IMR-90 (cell line): ENCODE measurements around the gene PTGDR. TPM values are rescaled to one million over a fixed set of nuclear protein-coding genes. Genes with fewer than 3 reads are reported as not detected.
A peak's percentile ranks its signal among the peaks of the same experiment; 100 is the strongest.

Experiments
- ATAC-seq: fragments of 200-7000 bp; cut with Tn5 transposase; 2 replicates; pipeline ENCODE4 v1.9.1; 2020; ENCODE audit warnings: low read depth, mild to moderate bottlenecking, moderate library complexity
- BruUV-seq: library from RNA; stranded (reverse); fragments of 400-500 nt; replicated peaks from 2 replicates; lab custom pipeline; 2021; lab: Mats Ljungman, UMichigan
- CTCF ChIA-PET: fragments of 300-600 bp; formaldehyde crosslinking; extraction: SDS; loops from one replicate; lab custom pipeline; 2021; ENCODE audit warnings: antibody characterized with exemption; lab: Yijun Ruan, JAX
- POLR2A ChIA-PET: fragments of 300-600 bp; sonication (Branson Sonifier 250); formaldehyde crosslinking; loops from one replicate; lab custom pipeline; 2022; ENCODE audit warnings: antibody characterized with exemption; ENCODE audit not compliant: unreplicated experiment; lab: Charles Lee
- DNase-seq: peaks from one replicate; pipeline ENCODE4 v3.0.0; 2013
- H2AFZ ChIP-seq: replicated peaks from 2 replicates; pipeline ENCODE3; 2013; ENCODE audit warnings: low read length, mild to moderate bottlenecking; ENCODE audit not compliant: poor library complexity
- H2AK5ac ChIP-seq: 2 replicates; pipeline ENCODE4 v1.6.1; 2013; ENCODE audit warnings: low read depth, low read length, inconsistent platforms
- H2AK9ac ChIP-seq: replicated peaks from 2 replicates; pipeline ENCODE3; 2013; ENCODE audit warnings: mild to moderate bottlenecking, low read depth, low read length, moderate library complexity; ENCODE audit not compliant: poor library complexity
- H2BK120ac ChIP-seq: 2 replicates; pipeline ENCODE4 v1.6.1; 2013; ENCODE audit warnings: low read depth, low read length, inconsistent platforms
- H2BK15ac ChIP-seq: 3 replicates; pipeline ENCODE4 v1.6.1; 2013; ENCODE audit warnings: low read depth, low read length, inconsistent platforms
- H2BK20ac ChIP-seq: 2 replicates; pipeline ENCODE4 v1.6.1; 2013; ENCODE audit warnings: low read depth, mild to moderate bottlenecking, inconsistent platforms, low read length, moderate library complexity
- H2BK5ac ChIP-seq: 2 replicates; pipeline ENCODE4 v1.6.1; 2013; ENCODE audit warnings: mild to moderate bottlenecking, low read depth, low read length, inconsistent platforms; ENCODE audit not compliant: poor library complexity, severe bottlenecking
- H3K14ac ChIP-seq: replicated peaks from 2 replicates; pipeline ENCODE4 v1.6.1; 2013; ENCODE audit warnings: low read depth, low read length, inconsistent platforms
- H3K18ac ChIP-seq: 2 replicates; pipeline ENCODE4 v1.6.1; 2013; ENCODE audit warnings: low read depth, low read length, control low read depth
- H3K23ac ChIP-seq: 2 replicates; pipeline ENCODE4 v1.6.1; 2013; ENCODE audit warnings: low read depth, low read length, inconsistent platforms
- H3K27ac ChIP-seq: 2 replicates; pipeline ENCODE4 v1.5.1; 2013; ENCODE audit warnings: mild to moderate bottlenecking, control low read depth, low read length; ENCODE audit not compliant: insufficient read depth
- H3K27me3 ChIP-seq: 2 replicates; pipeline ENCODE4 v1.6.1; 2013; ENCODE audit warnings: low read length; ENCODE audit not compliant: control insufficient read depth, insufficient read depth
- H3K36me3 ChIP-seq: 2 replicates; pipeline ENCODE4 v1.6.1; 2013; ENCODE audit warnings: low read length, mixed read lengths; ENCODE audit not compliant: control insufficient read depth, insufficient read depth
- H3K4ac ChIP-seq: 2 replicates; pipeline ENCODE4 v1.6.1; 2013; ENCODE audit warnings: low read depth, low read length, inconsistent platforms
- H3K4me1 ChIP-seq: 2 replicates; pipeline ENCODE4 v1.6.1; 2013; ENCODE audit warnings: low read length, mixed read lengths; ENCODE audit not compliant: control insufficient read depth, insufficient read depth
- H3K4me2 ChIP-seq: 2 replicates; pipeline ENCODE4 v1.6.1; 2013; ENCODE audit warnings: low read depth, mild to moderate bottlenecking, control low read depth, low read length, moderate library complexity
- H3K4me3 ChIP-seq: 2 replicates; pipeline ENCODE4 v1.5.1; 2013; ENCODE audit warnings: low read depth, mild to moderate bottlenecking, control low read depth, low read length, moderate library complexity; ENCODE audit not compliant: insufficient read depth
- H3K56ac ChIP-seq: 2 replicates; pipeline ENCODE4 v1.6.1; 2013; ENCODE audit warnings: low read length, inconsistent platforms; ENCODE audit not compliant: insufficient read depth; ENCODE audit errors: extremely low read depth
- H3K79me1 ChIP-seq, 2 experiments: 2 replicates each; pipeline ENCODE4 v1.6.1; 2013; ENCODE audit warnings: low read length in 2 of 2, inconsistent platforms in 1 of 2, low read depth in 1 of 2
- H3K9ac ChIP-seq: 2 replicates; pipeline ENCODE4 v1.6.1; 2013; ENCODE audit warnings: low read depth, low read length, control low read depth
- H3K9me1 ChIP-seq: 2 replicates; pipeline ENCODE4 v1.6.1; 2013; ENCODE audit warnings: low read length, inconsistent platforms; ENCODE audit not compliant: insufficient read depth
- H3K9me3 ChIP-seq: 2 replicates; pipeline ENCODE4 v1.6.1; 2013; ENCODE audit warnings: low read length; ENCODE audit not compliant: control insufficient read depth, insufficient read depth
- H4K20me1 ChIP-seq: 2 replicates; pipeline ENCODE4 v1.6.1; 2013; ENCODE audit warnings: low read length, inconsistent platforms; ENCODE audit not compliant: insufficient read depth
- H4K5ac ChIP-seq: 2 replicates; pipeline ENCODE4 v1.6.1; 2013; ENCODE audit warnings: mild to moderate bottlenecking, low read depth, low read length, control low read depth
- H4K8ac ChIP-seq, 2 experiments: 2 replicates each; pipeline ENCODE4 v1.6.1; 2013; ENCODE audit warnings: low read depth in 2 of 2, low read length in 2 of 2, control low read depth in 1 of 2, inconsistent platforms in 1 of 2
- H4K91ac ChIP-seq: 2 replicates; pipeline ENCODE4 v1.6.1; 2013; ENCODE audit warnings: low read depth, low read length, inconsistent platforms; ENCODE audit not compliant: insufficient read depth
- BHLHE40 ChIP-seq: fragments of 150-350 bp; IDR thresholded peaks from 2 replicates; pipeline ENCODE4 v1.6.1; 2016; ENCODE audit warnings: mild to moderate bottlenecking, low read depth, low read length
- CEBPB ChIP-seq: IDR thresholded peaks from 2 replicates; pipeline ENCODE4 v1.6.1; 2012; ENCODE audit warnings: low read depth, low read length, improper control_type of control experiment
- CHD1 ChIP-seq: IDR thresholded peaks from 2 replicates; pipeline ENCODE4 v1.6.1; 2012; ENCODE audit warnings: low read depth, low read length, improper control_type of control experiment
- CTCF ChIP-seq: conservative IDR thresholded peaks from 2 replicates; pipeline ENCODE4 v1.5.1; 2012; ENCODE audit warnings: mild to moderate bottlenecking, low read depth, low read length, improper control_type of control experiment
- ELK1 ChIP-seq: fragments of 150-350 bp; IDR thresholded peaks from 2 replicates; pipeline ENCODE4 v1.6.1; 2016; ENCODE audit warnings: low read depth, mild to moderate bottlenecking, low read length, moderate library complexity, borderline replicate concordance
- FOS ChIP-seq: fragments of 150-350 bp; IDR thresholded peaks from 2 replicates; pipeline ENCODE4 v1.6.1; 2016; ENCODE audit warnings: low read depth, low read length
- MAFK ChIP-seq: IDR thresholded peaks from 2 replicates; pipeline ENCODE4 v1.6.1; 2012; ENCODE audit warnings: low read depth, low read length, improper control_type of control experiment
- MAZ ChIP-seq: IDR thresholded peaks from 2 replicates; pipeline ENCODE4 v1.6.1; 2012; ENCODE audit warnings: low read depth, mild to moderate bottlenecking, low read length, improper control_type of control experiment, moderate library complexity, borderline replicate concordance
- MXI1 ChIP-seq: IDR thresholded peaks from 2 replicates; pipeline ENCODE4 v1.6.1; 2012; ENCODE audit warnings: low read depth, mild to moderate bottlenecking, low read length, moderate library complexity, borderline replicate concordance
- NFE2L2 ChIP-seq: fragments of 150-350 bp; IDR thresholded peaks from 2 replicates; pipeline ENCODE4 v1.6.1; 2016; ENCODE audit warnings: low read depth, mild to moderate bottlenecking, low read length
- POLR2A ChIP-seq: IDR thresholded peaks from 2 replicates; pipeline ENCODE4 v1.6.1; 2012; ENCODE audit warnings: mild to moderate bottlenecking, low read depth, low read length
- RAD21 ChIP-seq: IDR thresholded peaks from 2 replicates; pipeline ENCODE4 v1.6.1; 2012; ENCODE audit warnings: low read length, improper control_type of control experiment
- RCOR1 ChIP-seq: IDR thresholded peaks from 2 replicates; pipeline ENCODE4 v1.6.1; 2012; ENCODE audit warnings: mild to moderate bottlenecking, low read length, improper control_type of control experiment; ENCODE audit not compliant: insufficient replicate concordance
- RFX5 ChIP-seq: IDR thresholded peaks from 2 replicates; pipeline ENCODE4 v1.8.0; 2012; ENCODE audit warnings: low read depth, mild to moderate bottlenecking, low read length, moderate library complexity
- SMC3 ChIP-seq: fragments of 150-350 bp; IDR thresholded peaks from 2 replicates; pipeline ENCODE4 v1.6.1; 2016; ENCODE audit warnings: low read depth, mild to moderate bottlenecking, antibody characterized with exemption, low read length, moderate library complexity
- USF2 ChIP-seq: fragments of 150-350 bp; IDR thresholded peaks from 2 replicates; pipeline ENCODE4 v1.6.1; 2017; ENCODE audit warnings: mild to moderate bottlenecking, antibody characterized with exemption, low read length, low read depth
- dilution Hi-C: fragments of 300-500 bp; cut with HindIII; formaldehyde crosslinking; loops from one replicate; pipeline ENCODE4 v1.14.3; 2018; ENCODE audit warnings: low sequenced_read_pairs; ENCODE audit not compliant: unreplicated experiment
- in situ Hi-C: fragments of 300-500 bp; cut with MboI; formaldehyde crosslinking; loops from 3 replicates; pipeline ENCODE4 v1.14.3; 2019; ENCODE audit warnings: low sequenced_read_pairs, inconsistent platforms, mixed read lengths
- intact Hi-C: fragments of 100-400 bp; cut with micrococcal nuclease; formaldehyde crosslinking; loops from 2 replicates; pipeline ENCODE4 v1.10.0; 2022
- polyA plus RNA-seq, 3 experiments: library from polyadenylated mRNA; depleted of rRNA; stranded (reverse); fragments of >200 nt; gene quantifications; 2 replicates each; pipeline ENCODE4 v1.2.3, GENCODE V29; 2012; ENCODE audit warnings: low replicate concordance in 1 of 3
- total RNA-seq: library from RNA; depleted of rRNA; stranded (reverse); fragments of >200 nt; gene quantifications from 2 replicates; pipeline ENCODE4 v1.2.3, GENCODE V29; 2012

Gene PTGDR
- total and polyA plus RNA-seq, 2 of the 4 experiments (the other 2 are of a cell fraction): not detected

GRCh38 chr14:52299692-52300278 lies 32.3 kb downstream of the PTGDR start:
- H3K4me2 ChIP-seq: no peak overlapping the region
- H2AFZ ChIP-seq: no peak overlapping the region
- H2BK20ac ChIP-seq: no peak overlapping the region
- dilution Hi-C loops (no loop called here), in situ Hi-C loops (loop anchor here (5.0 to 25.0 kb wide), 2 partner anchors 173 to 388 kb away; partner anchors contain the start of gene ERO1A), intact Hi-C loops (loop anchor here (1.0 to 5.0 kb wide), 2 partner anchors 174 to 393 kb away; no protein-coding TSS in a partner anchor)
- no peak overlapping the region for H2BK15ac ChIP-seq
- no peak overlapping the region for H3K56ac ChIP-seq
- no peak overlapping the region for H3K14ac ChIP-seq
- DNase-seq (peak; percentile 71), ATAC-seq (peak; percentile 82)
- H3K23ac ChIP-seq: no peak overlapping the region
- ChIA-PET POLR2A (no interaction called here), CTCF (interaction anchor here (0.6 to 2.1 kb wide), 9 partner anchors 9 to 474 kb away, joined by 3 to 12 read pairs (median 3); no protein-coding TSS in a partner anchor)
- no peak overlapping the region for H4K91ac ChIP-seq
- no peak overlapping the region for H3K27ac ChIP-seq
- H3K9me3 ChIP-seq: no peaks in the 10 kb centered on the region
- H2AK9ac ChIP-seq: no peak overlapping the region
- H4K8ac ChIP-seq: no peak overlapping the region
- H2BK5ac ChIP-seq: no peak overlapping the region
- TF ChIP-seq RFX5 (no peak), MXI1 (no peak), CEBPB (peak; percentile 97), USF2 (no peak), BHLHE40 (no peak), MAFK (no peak), MAZ (no peak), ELK1 (no peak), NFE2L2 (no peak), RAD21 (peak; percentile 85), FOS (no peak), CTCF (peak; percentile 81), RCOR1 (no peak), CHD1 (no peak), SMC3 (peak; percentile 84), POLR2A (no peak)
- H3K36me3 ChIP-seq: no peaks in the 10 kb centered on the region
- BruUV-seq: no TSS peak
- H2BK120ac ChIP-seq: no peak overlapping the region
- H3K9me1 ChIP-seq: 0 out of 2 replicates have a peak, but pooled peaks cover 3% of the 10 kb centered on the region
- no peak overlapping the region for H2AK5ac ChIP-seq
- H3K4ac ChIP-seq: no peak overlapping the region
- no peak overlapping the region for H3K9ac ChIP-seq
- no peaks in the 10 kb centered on the region for H4K20me1 ChIP-seq
- no peaks in the 10 kb centered on the region for H3K79me1 ChIP-seq
- no peak overlapping the region for H3K18ac ChIP-seq
- H3K4me3 ChIP-seq: no peak overlapping the region
- H4K5ac ChIP-seq: no peak overlapping the region
- no peaks in the 10 kb centered on the region for H3K27me3 ChIP-seq
- no peaks in the 10 kb centered on the region for H3K4me1 ChIP-seq
